OCI-M2 (cell line): ENCODE measurements around the gene ACBD7.

Source experiments
- DNase-seq: peaks from one replicate; lab custom pipeline; 2025; ENCODE audit not compliant: unreplicated experiment; lab: John Stamatoyannopoulos, UW

The ACBD7 gene

GRCh38 chr10:15088428-15089261 lies at the start of gene ACBD7:
Gene ACBD7, minus strand, starts transcription at chr10:15088776. Its CDS starts 48 bp downstream, at chr10:15088728.
- no peak for DNase-seq

DNA sequence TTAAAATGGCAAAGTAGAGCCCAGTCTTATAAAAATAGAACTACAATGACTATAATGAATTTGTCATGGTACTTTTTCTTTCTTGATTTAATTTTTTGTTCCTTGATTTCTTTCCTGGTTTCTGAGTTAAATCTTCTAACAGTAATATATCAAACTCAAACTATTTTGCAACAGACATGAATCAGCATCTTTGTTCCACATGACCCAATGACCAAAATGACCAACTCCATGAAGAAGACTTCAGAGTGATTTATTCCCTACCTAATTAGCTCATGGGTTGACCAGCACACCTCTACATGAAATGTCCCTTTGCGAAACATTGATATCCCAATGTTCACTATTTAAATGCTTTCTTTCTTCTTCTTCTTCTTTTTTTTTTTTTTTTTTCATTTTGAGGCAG lies 49.1 kb upstream of the ACBD7 start:
- DNase-seq: no peak

- no peak for DNase-seq
Observed at GRCh38 chr10:15137036-15137359, 48.4 kb upstream of the ACBD7 start.

DNA sequence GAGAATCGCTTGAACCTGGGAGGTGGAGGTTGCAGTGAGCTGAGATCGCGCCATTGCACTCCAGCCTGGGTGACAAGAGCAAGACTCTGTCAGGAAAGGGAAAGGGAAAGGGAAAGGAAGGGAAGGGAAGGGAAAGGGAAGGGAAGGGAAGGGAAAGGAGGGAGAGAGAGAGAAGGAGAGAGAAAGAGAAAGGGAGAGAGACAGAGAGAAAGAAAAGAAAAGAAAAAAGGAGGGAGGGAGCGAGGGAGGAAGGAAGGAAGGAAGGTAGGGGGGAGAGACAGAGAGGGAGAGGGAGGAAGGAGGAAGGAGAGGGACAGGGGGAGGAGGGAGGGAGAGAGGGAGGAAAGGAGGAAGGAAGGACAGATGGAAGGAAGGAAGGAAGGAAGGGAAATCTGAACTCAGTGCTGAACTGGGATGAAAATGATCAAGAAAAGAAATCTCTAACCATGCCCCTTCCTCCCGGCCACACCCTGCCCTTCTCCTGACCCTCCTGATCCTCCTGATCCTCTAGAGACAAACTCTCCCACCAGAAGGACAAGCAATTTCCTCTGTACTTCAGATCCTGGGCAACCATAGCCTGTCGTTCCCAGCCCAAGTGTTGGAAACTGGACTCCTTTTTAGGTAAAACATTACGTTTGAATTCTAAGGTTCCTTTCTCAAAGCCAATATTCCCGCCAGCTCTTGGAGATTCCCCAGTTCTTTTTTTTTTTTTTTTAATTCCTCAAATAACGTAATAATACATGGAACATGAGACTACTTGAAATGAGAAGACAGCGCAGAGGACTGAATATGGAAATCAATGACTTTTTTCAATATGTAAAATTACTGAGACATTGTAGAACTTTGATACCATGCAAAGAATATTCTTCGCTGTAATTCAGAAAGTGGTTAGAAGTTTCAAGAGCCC lies 47.8 kb upstream of the ACBD7 start:
- DNase-seq: no peak

DNA sequence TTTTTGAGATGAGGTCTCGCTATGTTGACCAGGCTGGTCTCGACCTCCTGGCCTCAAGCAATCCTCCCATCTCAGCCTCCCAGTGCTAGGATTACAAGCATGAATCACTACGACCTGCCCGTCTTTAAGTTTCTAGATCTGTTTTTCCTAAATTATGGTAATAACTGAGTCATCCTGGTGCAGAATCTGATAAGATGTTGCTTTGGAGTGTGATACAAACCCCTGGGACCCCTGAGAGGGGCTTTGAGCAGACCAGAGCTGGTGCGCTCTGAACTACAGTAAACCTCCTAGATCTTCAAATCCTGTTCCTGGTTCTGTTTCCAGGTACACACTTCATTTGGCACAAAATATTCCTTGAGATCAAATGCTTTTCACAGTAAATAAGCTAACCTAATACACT lies 42.8 kb upstream of the ACBD7 start:
- DNase-seq: no peak

DNA sequence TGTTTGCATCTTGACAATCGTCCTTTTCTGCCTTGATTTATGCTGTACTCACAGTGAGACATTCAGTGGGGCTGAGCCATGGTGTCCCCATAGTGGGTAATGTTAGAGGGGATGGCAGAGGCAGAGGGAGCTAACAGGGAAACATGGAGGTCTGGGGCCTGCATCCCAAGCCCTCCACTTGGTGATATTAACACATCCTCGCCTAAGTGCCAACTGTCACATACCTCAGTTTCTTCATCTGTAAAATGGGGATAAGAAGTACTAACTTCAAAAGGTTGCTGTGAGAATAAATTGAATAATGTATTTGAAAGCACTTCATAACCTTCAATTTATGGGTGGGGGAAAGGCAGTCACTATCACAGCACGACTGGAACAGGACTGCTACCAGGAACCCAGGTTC lies 36.3 kb upstream of the ACBD7 start:
- DNase-seq: no peak

DNA sequence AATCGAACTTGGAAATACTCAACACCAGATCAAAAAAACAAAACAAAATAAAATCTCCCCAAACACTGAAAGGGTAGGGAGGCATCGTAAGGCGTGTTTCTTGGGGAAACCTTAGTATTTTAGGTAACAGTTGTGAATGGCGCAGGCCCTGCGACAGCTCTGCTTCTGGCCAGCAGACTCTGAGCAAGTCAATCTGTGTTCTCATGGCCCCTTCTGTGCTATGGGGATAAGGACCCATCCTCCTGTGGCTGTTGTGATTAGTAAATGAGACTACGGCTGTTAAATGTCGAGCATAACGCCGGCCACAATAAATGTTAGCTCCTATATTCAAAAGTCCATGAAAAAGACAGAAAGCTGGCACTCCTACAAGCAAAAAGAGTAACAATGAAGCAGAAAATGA lies 35.6 kb upstream of the ACBD7 start:
- no peak for DNase-seq

GRCh38 chr10:15123749-15124184 lies 35.2 kb upstream of the ACBD7 start:
- DNase-seq: no peak

- no peak for DNase-seq
Observed at GRCh38 chr10:15122477-15123030, 34.0 kb upstream of the ACBD7 start.

DNA sequence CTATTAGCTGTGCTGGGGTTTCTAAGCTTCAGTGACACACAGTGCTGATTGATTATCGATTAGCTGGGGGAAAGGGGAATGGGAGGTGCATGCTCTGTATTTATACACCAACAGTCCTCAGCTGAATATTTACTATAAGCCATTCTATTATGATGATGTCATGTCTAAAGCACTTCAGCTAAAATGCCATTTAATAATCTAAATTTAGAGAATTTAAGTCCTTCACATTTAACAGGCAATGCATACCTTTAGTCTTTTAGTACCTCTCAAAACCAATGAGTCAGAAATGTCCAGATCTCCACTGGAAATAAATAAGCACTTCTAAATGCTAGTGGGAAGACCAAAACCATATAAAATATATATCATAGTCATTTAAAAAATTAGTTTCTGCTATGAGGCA lies 33.1 kb upstream of the ACBD7 start:
- no peak for DNase-seq

DNA sequence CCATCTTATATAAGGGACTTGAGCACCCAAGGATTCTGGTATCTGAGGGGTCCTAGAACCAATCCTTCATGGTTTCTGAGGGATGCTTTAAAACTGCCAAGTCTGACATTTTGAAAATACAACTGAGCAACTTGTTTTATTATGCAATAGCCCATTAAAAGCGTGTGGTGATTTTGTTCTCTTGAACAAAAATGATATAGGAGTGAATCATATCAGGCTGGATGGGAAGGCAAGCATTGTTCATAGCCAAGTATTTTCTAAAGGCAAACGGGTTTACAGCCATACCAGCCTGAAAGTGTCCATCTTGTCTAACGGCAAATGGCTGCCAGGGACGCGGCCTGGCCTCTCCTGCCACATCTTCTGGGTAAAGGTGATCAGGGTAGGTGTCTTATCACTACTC lies 31.9 kb upstream of the ACBD7 start:
- no peak for DNase-seq

- no peak for DNase-seq
Observed at GRCh38 chr10:15118615-15119014, 30.0 kb upstream of the ACBD7 start.

DNA sequence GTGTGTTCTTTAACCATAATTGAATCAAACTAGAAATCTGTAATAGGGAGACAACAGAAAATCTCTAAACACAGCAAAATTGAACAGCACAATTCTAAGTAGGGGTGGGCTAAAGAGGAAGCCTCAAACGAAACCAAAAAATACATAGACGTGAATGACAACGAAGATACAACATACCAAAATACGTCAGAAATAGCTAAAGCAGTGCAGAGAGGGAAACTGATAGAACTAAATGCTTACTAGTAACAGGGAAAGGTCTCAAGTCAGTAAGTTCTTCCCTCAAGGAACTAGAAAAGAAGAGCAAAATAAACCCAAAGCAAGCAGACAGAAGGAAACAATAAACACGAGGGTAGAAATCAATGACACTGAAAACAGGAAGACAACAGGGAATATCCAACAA lies 27.6 kb upstream of the ACBD7 start:
- no peak for DNase-seq

GRCh38 chr10:15113766-15114165 lies 25.2 kb upstream of the ACBD7 start:
- no peak for DNase-seq

DNA sequence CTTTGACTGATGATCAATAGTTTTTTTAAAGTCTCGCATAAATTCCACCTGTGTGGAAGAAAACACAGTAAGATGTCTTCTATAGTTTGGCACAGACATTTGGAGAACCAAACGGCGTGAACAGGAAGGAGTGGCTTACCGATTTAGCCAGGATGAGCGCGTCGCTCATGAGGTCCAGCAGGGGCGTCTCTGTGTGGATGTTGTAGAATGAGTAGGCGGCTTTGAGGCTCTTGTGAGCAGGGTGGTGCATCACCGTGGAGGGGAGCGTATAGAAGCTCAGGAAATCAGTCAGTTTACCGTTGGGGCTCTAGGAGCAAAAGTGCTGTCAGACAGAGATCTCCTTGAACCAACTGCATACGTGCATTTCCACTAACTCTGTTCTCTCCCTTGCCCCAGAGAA lies 24.1 kb upstream of the ACBD7 start:
- DNase-seq: no peak

DNA sequence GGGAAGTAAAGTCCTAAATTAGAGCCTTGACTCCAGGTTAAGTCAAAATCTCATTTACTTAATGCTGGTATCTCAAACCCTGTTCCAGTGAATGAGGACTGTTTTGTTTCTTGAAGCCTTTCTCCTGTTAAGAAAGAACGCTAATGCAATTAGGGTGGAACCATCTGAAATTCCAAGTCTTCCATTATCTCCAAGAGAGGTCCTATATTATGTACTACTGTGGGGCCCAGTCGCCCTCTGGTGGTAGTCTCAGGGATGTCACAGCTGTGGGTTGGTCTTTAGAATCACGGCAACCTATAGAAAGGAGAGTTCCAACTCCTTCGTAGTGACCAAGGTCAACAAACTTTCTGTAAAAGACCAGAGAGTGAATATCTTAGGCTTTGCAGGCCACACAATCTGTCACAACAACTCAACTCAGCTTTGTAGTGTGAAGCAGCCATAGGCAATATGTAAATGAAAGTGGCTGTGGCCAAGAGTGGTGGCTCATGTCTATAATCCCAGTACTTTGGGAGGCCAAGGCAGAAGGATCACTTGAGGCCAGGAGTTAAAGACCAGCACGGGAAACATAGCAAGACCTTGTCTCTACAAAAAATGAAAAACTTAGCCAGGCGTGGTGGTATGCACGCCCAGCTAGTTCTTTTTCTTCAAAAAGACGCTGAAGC lies 17.9 kb upstream of the ACBD7 start:
- peak; percentile 15 for DNase-seq

DNA sequence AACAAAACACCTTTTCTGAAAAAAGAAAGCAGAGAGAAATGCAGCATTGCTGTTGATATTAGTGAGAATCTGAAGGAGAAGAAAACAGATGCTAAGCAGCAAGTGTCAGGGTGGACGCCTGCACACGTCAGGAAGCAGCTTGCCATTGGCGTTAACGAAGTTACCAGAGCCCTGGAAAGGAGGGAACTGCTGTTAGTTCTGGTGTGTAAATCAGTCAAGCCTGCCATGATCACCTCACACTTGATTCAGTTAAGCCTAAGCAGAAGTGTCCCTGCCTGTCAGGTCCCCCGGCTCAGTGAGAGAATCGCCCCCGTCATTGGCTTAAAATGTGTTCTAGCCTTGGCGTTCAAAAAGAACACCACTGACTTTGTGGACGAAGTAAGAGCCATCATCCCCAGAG lies 14.9 kb upstream of the ACBD7 start:
- DNase-seq: no peak

GRCh38 chr10:15099886-15100285 lies 11.3 kb upstream of the ACBD7 start:
- no peak for DNase-seq

GRCh38 chr10:15097011-15097812 lies 8.6 kb upstream of the ACBD7 start, which contains the start of gene RPP38:
Gene RPP38, plus strand, starts transcription at chr10:15097355. Its CDS starts 5,960 bp downstream, at chr10:15103315.
- DNase-seq: peak; percentile 77

GRCh38 chr10:15096661-15097010 lies 8.1 kb upstream of the ACBD7 start:
- DNase-seq: no peak
